Right lobe of liver (tissue), 6 donors: ENCODE data around the gene TRPT1. TPM values are rescaled to one million over a fixed set of nuclear protein-coding genes. Genes with fewer than 3 reads are reported as not detected.

ENCODE experiments used
- ATAC-seq, 4 donors: fragments of 200-7000 bp; cut with Tn5 transposase; one replicate each; pipeline ENCODE4 v1.9.1; 2020; ENCODE audit warnings: mild to moderate bottlenecking in 4 of 4, moderate library complexity in 4 of 4
- DNase-seq, 3 donors: peaks; one replicate each; pipeline ENCODE4 v3.0.0-alpha.2; 2020
- H3K27ac ChIP-seq, 3 donors: fragments of 200-600 bp; one replicate each; pipeline ENCODE4 v1.8.0; 2022
- H3K27me3 ChIP-seq, 2 donors: fragments of 200-600 bp; one replicate each; pipeline ENCODE4 v1.8.0; 2022
- H3K36me3 ChIP-seq, 4 donors: fragments of 200-600 bp; sonication (generic) in 1 of 4; one replicate each; pipeline versions ENCODE4 v1.5.1 to v1.8.0; 2017 to 2022; ENCODE audit warnings: control low read depth in 1 of 4
- H3K4me1 ChIP-seq, 4 donors: fragments of 200-600 bp; sonication (generic) in 1 of 4; one replicate each; pipeline versions ENCODE4 v1.5.1 to v1.8.0; 2017 to 2022; ENCODE audit warnings: control low read depth in 1 of 4
- H3K4me3 ChIP-seq, 3 donors: fragments of 200-600 bp; one replicate each; pipeline ENCODE4 v1.8.0; 2022
- H3K9me3 ChIP-seq, 4 donors: fragments of 200-600 bp; sonication (generic) in 1 of 4; one replicate each; pipeline versions ENCODE4 v1.5.1 to v1.8.0; 2017 to 2022; ENCODE audit warnings: control low read depth in 1 of 4
- CTCF ChIP-seq, 4 donors: fragments of 200-600 bp in 3 of 4; fragments of 450-650 bp in 1 of 4; IDR thresholded peaks; one replicate each; pipeline versions ENCODE4 v1.5.1 to v1.8.0; 2016 to 2022; ENCODE audit warnings: antibody characterized with exemption in 4 of 4, mild to moderate bottlenecking in 2 of 4
- POLR2A ChIP-seq: fragments of 450-650 bp; IDR thresholded peaks from one replicate; pipeline ENCODE4 v1.6.1; 2017; ENCODE audit warnings: antibody characterized with exemption, mild to moderate bottlenecking
- WGBS: methylation state at CpG from one replicate; pipeline ENCODE4 v1.1.6; 2018; ENCODE audit warnings: low coverage, low lambda C conversion rate; ENCODE audit not compliant: insufficient coverage; ENCODE audit errors: missing lambda C conversion rate; 5-methylcytosine and 5-hydroxymethylcytosine counted together
- intact Hi-C, 2 donors: fragments of 100-400 bp; cut with DNase I; formaldehyde crosslinking; loops; one replicate each; pipeline versions ENCODE4 v1.11.2 to v1.14.1; 2022
- long read RNA-seq: library from polyadenylated mRNA; unstranded; transcript quantifications from one replicate; pipeline ENCODE4 v2.0.0, GENCODE V29; 2019
- total RNA-seq, 6 experiments: library from RNA; depleted of rRNA in 2 of 6; stranded (reverse); fragments of >200 nt in 2 of 6; fragmentation: NEBNext Ultra II Directional in 3 of 6; extraction: Animal tissue kit (Norgen Biotek cat#: 25700) in 3 of 6; gene quantifications; one replicate each; pipeline versions ENCODE4 v1.1.0 to v1.2.4, GENCODE V29; 2016 to 2023
- donor health status: DM: no; HTN: yes; CAD: no.
- donor health status: DM: no; HTN: no; CAD: no.
- donor health status: DM: no; HTN: no; CAD: no.
- donor health status: DM: no; HTN: yes; CAD: no.
- donor health status: DM: no; HTN: yes; CAD: no.

The TRPT1 gene, protein sequence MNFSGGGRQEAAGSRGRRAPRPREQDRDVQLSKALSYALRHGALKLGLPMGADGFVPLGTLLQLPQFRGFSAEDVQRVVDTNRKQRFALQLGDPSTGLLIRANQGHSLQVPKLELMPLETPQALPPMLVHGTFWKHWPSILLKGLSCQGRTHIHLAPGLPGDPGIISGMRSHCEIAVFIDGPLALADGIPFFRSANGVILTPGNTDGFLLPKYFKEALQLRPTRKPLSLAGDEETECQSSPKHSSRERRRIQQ
- total RNA-seq: 10 to 100 TPM; 13.5 to 29.6 (median 18.9) TPM
- long read RNA-seq, partial matches to known transcripts: 0 of 4 reads
- long read RNA-seq, other reads (novel, unspliced or antisense): 1 of 4 reads

DNA sequence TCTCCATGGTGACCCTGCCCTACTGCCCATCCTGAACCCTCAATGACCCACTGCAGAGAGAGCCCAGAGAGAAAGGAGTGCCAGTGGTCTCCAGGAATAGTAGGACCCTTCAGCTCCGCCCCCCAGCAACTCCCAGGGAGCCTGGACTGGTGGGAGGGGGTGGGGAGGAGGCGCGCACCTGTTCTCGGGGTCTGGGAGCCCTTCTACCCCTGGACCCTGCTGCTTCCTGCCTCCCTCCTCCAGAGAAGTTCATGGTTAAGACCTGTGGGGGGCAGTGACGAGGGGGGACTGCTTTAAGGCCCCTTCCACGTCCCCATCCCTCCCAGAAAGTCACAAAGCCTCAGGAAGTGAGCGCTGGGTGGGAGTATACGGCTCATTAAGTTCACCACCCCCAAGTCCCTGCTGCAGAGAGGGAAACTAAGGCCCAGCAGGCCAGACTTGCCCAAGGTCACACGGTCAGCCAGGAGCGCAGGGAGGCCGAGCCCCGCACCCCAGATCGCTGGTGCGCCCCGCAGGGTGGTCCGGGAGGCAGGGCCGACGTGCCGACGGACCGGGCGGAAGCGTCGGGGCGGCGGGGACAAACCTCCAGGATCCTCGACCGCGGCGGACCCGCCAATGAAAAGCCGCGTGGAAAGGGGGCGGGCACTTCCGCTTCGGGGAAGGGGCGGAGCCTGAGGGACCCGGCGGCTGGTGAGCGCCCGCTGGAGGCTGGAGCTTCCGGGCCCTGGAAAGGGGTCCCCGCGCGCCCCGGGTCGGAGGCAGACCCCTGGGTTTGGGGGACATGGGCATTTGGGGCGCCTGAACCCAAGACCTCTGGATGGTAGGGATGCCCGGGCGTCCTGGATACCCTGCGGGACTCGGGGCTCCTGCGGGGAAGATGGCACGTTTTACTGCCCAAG lies at the start of gene TRPT1, which contains the start of gene NUDT22:
TRPT1 (minus strand) TSS at position 579 of the 899 bp plus-strand sequence; CDS start at position 253, 326 bp downstream.
NUDT22 (plus strand) TSS at position 667 of the 899 bp plus-strand sequence. CDS start 379 bp downstream, outside the sequence.
- DNase-seq: peak; percentile 92 to 94 (median 94)
- WGBS: no CpG with 5 or more reads among the region's 54 CpGs
- Histone ChIP-seq H3K9me3 (no peaks in the 10 kb centered on the region), H3K4me3 (peak within 1 kb of the TSS; percentile 67 to 95 (median 89)), H3K27me3 (no peaks in the 10 kb centered on the region), H3K4me1 (peaks cover 4 to 24% (median 11%) of the 10 kb centered on the region in 4 donors), H3K27ac (peak within 1 kb of the TSS; percentile 60 to 94 (median 91)), H3K36me3 (peaks cover 0 to 15% (median 0%) of the 10 kb centered on the region in 4 donors)
- intact Hi-C loops: no loop called here
- ATAC-seq: peak; percentile 81 to 86 (median 82)
- TF ChIP-seq CTCF (IDR thresholded peaks at IDR 0.05) (peak; percentile 8 to 25 (median 18)), POLR2A (peak; percentile 89)

- Histone ChIP-seq H3K9me3 (no peaks in the 10 kb centered on the region), H3K36me3 (peaks cover 0 to 14% (median 2%) of the 10 kb centered on the region in 4 donors), H3K4me3 (no peak overlapping the region), H3K27ac (no peak overlapping the region), H3K27me3 (no peaks in the 10 kb centered on the region), H3K4me1 (peaks cover 0 to 23% (median 10%) of the 10 kb centered on the region in 4 donors)
- TF ChIP-seq CTCF (IDR thresholded peaks at IDR 0.05) (no peak), POLR2A (no peak)
- no peak for DNase-seq
- no peak for ATAC-seq
- intact Hi-C loops: no loop called here
- WGBS: 93% methylated on average over 5 of the region's 15 CpGs
Observed at GRCh38 chr11:64275031-64275800, 49.2 kb upstream of the TRPT1 start.

DNA sequence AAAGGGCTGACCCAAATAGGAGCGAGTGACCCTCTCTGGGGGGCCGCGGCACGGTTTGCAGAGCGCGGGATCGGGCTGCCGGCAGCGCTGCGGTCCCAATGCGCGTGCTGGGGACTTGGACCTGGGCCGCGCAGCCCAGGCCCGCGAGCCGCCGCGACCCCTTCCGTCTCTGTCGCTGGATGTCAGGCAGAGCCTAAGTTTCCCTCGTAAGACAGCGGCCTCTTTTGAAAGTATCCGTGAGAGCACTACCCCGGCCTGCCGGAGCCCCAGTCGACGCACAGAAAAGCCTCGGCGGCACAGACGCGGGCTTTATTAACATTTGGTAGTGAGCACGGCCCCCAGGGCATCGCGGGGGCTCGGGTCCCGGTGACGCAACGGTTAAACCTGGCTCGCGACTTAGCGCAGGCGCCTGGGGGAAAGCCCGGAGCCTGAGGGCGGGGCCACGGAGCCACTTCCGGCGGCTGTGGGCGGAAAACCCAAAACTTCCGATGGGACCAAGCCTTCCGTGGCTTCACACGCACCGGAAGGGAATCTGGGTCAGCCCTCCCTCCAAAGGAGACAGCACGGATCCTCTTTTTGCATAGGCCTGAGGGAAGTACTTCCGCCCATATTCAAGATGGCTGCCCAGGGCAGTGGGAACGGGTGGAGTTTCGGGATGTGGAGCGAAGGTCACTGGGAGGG lies 43.7 kb upstream of the TRPT1 start:
- DNase-seq (peak; percentile 97 to 99 (median 98)), ATAC-seq (peak; percentile 78 to 87 (median 82))
- Histone ChIP-seq H3K9me3 (no peaks in the 10 kb centered on the region), H3K27me3 (no peaks in the 10 kb centered on the region), H3K4me1 (peaks cover 0 to 34% (median 17%) of the 10 kb centered on the region in 4 donors), H3K4me3 (peak overlapping the region; percentile 81 to 94 (median 92)), H3K36me3 (no peaks in the 10 kb centered on the region), H3K27ac (peak overlapping the region; percentile 91 to 92 (median 91))
- 0% methylated on average over 5 of the region's 58 CpGs for WGBS
- TF ChIP-seq CTCF (IDR thresholded peaks at IDR 0.05): peak in 1 of 4 donors; percentile 21
- peak; percentile 50 for TF ChIP-seq POLR2A
- intact Hi-C loops: no loop called here
